Measurements from ENCODE around the gene CREB3L2.
"Not testable (repeated sequence)": the region's sequence is repeated elsewhere in the genome, so short reads cannot be mapped to it uniquely, and the experiment has no call there.

CREB3L2 gene

DNA sequence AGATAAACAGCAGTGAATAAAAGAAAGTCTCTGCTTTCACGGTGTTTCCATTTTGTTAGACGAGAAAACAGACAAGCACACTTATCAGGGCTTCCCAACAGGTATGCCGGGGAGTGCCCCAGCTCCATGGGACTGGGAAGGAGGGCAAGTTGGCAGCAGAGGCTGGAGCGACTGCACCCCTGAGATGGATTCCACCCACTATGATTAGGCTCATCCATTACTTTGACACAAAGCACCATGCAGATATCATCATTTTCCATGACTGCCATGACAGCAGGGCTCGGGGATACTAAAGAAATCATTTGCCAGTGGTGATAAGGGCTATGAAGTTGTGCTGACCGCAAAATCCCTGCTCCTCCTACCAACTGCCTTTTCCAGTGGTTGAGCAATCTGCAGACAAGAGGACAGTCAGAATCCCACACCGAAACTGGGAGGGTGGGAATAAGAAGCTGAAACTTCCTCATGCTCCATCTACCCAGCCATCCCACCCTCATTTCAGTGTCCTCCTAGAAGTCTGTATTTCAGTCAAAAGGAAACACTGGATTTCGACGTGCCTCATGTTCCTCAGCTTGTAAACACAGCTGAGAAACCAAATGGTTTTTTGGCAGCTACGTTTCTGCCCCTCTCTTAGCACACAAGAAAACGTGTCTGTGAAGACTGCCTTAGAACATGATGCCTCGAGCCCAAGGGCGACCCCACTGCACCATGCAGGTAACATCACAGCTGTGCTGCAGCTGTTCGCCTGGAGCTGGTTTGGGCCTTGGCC is 15.5 kb downstream of the CREB3L2 start:
- peak; percentile 85 for DNase-seq

GRCh38 chr7:137985897-137986251 is 16.0 kb downstream of the CREB3L2 start:
- no peak for DNase-seq

- DNase-seq, result no peak
Observed at GRCh38 chr7:137985253-137985896, 16.5 kb downstream of the CREB3L2 start.

GRCh38 chr7:137984181-137985041 is 17.5 kb downstream of the CREB3L2 start:
- DNase-seq, result no peak

DNA sequence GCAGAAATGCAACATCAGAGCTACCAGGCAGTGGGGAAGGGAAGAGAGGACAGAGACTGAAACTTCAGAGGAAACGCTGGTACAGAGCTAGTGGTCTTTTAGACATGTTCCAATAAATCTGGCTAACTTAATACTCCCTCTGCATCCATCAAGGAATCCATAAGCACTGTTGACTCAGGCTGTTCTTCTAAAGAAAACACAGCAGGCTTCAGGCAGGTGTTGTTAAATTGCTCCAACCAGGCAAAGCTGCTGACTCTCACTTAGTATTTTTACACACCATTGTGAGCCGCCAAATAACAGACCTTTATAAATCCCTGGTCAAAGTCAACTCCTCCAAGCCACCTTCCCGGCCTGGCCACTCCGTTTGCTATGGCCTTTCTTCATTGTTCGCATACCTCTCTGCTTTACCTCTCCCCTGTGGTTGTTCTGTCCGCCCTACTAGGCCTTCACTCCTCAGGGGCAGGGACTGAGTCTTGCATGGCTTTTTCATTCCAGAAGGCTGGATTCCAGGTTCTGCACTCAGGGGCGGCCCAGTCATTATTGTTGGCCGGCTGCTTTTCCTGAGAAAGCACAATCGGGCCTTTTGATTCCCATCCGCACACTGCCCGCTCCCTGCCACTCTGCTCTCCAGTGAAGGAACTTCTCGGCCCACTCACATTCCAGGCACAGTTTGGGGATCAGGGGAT is 18.4 kb downstream of the CREB3L2 start:
- no peak for DNase-seq

DNA sequence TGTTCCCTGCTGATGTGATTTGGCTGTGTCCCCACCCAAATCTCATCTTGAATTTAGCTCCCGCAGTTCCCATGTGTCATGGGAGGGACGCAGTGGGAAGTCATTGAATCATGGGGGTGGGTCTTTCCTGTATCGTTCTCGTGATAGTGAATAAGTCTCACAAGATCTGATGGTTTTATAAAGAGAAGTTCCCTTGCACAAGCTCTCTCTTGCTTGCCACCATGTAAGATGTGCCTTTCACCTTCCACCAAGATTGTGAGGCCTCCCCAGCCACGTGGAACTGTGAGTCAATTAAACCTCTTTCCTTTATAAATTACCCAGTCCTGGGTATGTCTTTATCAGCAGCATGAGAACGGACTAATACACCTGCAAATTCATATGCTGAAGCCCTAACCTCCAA is 19.5 kb downstream of the CREB3L2 start:
- not testable (repeated sequence) for DNase-seq

DNA sequence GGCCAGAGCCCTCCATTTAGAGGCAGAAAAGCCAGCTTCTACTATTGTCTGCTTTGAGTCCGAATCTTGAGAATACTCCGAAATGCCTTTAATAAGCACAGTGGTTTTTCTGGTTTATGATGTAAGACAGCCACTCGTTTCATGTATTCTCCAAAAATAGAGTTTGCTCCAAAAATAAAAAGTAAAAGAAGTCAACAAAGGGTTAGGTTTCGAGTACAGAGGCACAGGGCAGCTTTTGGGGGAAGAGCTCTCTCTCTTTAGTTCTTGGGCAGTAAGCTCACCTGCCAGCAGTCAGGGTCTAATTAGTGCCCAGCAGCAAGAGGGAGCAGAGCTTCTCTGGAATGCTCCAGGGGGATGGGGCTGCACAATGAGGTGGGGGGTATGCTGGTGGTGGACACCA is 20.2 kb downstream of the CREB3L2 start:
- DNase-seq, result no peak

DNA sequence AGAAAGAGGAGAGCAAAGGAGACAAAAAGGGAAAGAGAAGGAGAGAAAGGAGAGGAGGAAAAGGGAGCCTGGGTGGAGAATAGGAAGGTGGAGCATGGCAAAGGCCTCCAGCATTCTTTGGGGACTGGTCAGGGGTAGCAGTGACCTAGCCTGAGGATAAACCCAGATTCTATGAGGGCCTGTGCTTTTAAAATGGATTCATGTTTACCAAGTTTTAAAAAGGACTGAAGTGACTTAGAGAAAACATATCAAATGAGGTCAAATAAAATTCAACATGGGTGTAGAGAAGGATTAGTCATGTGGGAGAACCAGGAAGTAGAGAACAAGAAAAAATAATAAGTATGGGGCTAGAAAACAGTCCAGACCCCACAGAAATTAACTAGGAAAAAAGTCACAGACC is 20.7 kb downstream of the CREB3L2 start:
- no peak for DNase-seq

DNA sequence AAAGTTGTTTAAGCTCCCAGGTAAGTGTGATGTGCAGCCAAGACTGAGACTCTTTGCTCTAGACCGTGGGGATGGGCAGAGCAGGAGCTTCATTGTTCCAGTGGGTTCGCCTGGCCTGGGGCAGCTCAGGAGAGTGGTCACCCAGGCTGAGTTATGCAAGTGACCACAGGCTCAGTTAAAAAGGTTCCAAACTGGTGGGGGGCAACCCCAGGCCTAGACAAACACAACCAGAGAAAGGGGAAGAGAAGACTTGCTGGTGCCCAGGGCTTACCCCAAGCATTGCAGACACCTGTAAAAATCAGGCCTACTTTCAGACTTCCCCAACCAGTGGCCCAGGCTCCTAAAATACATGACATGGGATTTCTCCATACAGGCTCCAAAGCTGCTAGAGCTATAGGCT is 21.6 kb downstream of the CREB3L2 start:
- no peak for DNase-seq

GRCh38 chr7:137978464-137979237 is 23.2 kb downstream of the CREB3L2 start:
- DNase-seq, result peak; percentile 98

GRCh38 chr7:137977173-137977572 is 24.7 kb downstream of the CREB3L2 start:
- no peak for DNase-seq

- no peak for DNase-seq
Observed at GRCh38 chr7:137976696-137977095, 25.2 kb downstream of the CREB3L2 start.

DNA sequence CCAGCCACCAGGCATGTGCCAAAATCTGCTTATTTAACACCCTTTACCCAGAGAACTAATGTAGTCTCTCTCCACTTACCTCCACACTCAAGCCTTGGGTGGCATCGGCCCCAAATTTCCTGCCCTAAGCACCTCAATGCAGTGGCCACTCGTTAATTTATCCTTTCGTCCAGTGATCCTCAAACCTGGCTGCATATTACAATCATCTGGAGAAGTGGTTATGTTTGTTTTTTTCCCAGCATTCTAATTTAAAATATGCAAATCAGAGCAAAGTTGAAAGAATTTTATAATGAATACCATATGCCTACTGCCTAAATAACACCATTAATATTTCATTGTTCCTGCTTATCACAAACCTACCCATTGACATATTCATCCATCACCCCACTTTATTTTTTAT is 25.7 kb downstream of the CREB3L2 start:
- DNase-seq, result no peak

DNA sequence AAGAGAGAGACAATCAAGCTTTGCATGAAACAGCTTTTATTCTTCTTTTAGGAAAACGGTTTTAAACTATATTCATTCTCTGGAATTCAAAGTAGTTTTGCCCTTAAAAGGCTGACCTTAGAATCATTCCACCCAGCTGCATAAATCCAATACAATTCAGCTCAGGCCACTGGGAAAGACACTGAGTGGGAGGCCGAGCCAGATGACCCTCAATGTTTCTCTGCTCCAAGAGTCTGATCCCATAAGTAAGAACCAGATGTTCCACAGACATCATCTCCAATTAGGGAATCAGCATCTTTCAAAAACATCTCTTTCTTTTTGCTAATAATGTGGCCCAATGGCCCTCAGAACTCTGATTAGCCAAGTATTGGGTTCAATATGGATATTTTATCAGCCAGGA is 26.1 kb downstream of the CREB3L2 start:
- DNase-seq, result no peak

GRCh38 chr7:137975221-137975620 is 26.7 kb downstream of the CREB3L2 start:
- DNase-seq, result peak; percentile 65

DNA sequence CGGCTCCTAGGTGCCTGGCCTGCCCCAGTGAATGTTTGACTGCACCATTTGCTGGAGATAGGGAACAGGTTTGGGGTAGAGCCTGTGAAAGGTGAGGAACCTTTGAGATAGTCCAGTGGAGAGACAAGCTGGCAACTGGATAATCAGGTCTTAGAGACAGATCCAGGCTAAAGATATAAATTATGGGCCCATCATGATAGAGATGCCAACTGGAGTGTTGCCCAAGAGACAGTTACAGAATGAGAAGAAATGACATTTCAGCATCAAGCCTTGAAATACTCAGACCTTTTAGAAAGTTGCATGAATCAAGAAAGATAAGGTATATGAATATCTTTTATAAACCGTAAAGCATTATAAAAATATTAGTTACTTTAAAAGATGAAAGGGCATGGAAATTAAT is 27.1 kb downstream of the CREB3L2 start:
- DNase-seq, result no peak

- DNase-seq, result peak; percentile 89
Observed at GRCh38 chr7:137970253-137970975, 31.5 kb downstream of the CREB3L2 start.

- DNase-seq, result no peak
Observed at GRCh38 chr7:137969828-137970227, 32.1 kb downstream of the CREB3L2 start.

- DNase-seq, result no peak
Observed at GRCh38 chr7:137968890-137969289, 33.0 kb downstream of the CREB3L2 start.

- not testable (repeated sequence) for DNase-seq
Observed at GRCh38 chr7:137968339-137968738, 33.5 kb downstream of the CREB3L2 start.
